ENCODE data around the gene RAD21L1.
"Not testable (repeated sequence)": the region's sequence is repeated elsewhere in the genome, so short reads cannot be mapped to it uniquely, and the experiment has no call there.

The RAD21L1 gene

DNA sequence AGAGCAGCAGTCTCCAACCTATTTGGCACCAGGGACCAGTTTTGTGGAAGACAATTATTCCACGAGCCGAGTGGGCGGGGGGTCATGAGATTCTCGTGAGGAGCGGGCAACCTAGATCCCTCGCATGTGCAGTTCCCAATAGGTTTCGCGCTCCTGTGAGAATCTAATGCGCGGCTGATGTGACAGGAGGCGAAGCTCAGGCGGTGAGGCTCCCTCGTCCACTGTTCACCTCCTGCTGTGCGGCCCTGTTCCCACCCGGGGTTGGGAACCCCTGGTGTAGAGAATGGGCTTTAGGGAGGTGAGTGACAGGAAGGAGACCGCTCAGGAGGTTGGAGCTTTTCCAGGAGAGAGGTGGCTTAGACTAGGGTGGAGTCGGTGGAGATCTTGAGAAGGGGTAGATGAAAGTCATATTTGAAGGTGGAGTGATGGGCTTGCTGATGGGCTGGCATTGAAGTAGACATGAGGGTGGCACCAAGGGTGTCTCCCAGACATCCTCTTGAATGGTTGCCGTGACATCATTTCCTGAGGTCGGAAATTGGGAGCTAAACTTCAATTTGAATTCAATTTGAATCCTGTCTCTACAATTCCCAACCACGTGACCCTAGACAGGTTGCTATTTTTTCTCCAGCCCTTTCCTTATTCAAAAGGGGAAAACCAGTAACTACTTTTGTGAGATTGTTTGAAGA is 1.5 kb upstream of the RAD21L1 start:
- no peak for FAIRE-seq
- DNase-seq (ENCODE audit: insufficient read length, low spot score) = no peak

DNA sequence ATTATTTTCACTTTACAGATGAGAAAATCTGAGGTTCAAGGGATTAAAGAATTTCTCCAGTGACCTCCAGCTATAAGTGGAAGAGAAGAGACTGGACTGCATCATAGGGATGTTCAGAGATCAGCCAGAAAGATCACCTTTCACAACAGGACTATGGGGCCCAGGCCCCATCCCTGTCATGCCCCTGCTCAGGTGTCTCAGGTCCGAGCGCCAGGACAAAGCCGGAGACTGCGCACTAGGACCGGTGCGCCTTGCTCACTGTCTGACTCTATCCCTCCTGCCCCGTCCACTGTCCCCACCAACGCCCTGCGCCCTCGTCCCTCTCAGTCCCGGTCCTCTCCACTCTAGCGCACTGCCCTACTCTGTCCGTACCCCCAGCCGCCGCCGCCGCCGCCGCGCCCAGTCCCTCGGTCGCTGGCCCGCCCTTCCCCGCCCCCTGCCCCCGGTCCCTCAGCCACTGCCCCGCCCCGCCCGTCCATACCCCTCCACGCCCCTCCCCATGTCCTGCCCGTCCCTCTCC is 521 bp upstream of the RAD21L1 start:
- no peak for FAIRE-seq

DNA sequence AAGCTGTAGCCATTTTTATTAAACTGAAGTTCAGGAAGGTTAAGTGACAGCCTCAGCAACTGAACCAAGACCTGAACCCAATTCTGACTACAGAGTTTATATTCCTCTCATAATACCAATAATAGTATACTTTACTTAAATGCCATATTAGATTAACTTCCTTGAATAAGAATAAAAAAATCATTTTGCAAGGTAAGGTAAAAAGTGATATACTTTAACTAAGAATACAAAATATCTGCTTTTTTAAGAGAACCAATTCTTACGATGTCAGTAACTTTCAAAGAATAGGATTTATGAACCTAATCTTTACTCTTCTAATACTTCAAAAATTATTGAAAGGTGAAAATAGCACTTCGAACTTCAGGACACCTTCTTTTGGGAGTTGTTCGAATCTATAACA is 3.7 kb downstream of the RAD21L1 start:
- no peak for FAIRE-seq

More for the DNA sequence above, 521 bp upstream of the RAD21L1 start:
- no peak for DNase-seq (ENCODE audit: insufficient read length, low spot score)

DNA sequence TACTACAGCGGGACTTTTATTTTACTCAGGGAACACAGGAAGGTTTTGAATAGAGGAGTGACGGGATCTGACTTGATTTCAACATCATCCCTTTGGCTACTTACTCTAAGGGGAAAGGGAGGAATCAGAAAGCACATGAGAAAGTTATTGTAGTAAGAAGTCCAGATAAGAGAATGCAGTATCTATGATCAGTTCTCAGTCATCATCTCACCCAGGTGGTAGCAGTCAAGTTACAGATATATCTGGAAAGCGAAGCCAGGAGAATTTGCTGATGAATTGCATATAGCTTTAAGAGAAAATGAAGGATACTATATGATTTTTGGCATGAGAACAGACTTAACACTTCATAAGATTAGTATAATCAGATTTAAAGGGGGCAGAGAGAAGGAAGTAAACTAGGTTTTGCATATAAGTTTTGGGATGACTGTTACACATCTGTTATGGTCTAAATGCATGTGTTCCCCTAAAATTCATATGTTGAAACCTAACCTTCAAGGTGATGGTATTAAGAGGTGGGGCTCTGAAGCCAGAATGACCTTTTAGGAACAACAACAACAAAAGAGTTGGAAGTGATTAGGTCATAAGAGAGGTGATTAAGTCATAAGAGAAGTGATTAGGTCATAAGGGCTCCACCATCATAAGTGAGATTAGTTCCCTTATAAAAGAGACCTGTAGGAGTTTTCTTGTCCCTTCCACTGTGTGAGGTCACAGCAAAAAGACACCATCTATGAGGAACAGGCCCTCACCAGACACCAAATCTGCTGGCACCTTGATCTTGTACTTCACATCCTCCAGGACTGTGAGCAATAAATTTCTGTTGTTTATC is 6.7 kb downstream of the RAD21L1 start:
- DNase-seq (ENCODE audit: insufficient read length, low spot score) = no peak

More for the DNA sequence above, 3.7 kb downstream of the RAD21L1 start:
- no peak for DNase-seq (ENCODE audit: insufficient read length, low spot score)

DNA sequence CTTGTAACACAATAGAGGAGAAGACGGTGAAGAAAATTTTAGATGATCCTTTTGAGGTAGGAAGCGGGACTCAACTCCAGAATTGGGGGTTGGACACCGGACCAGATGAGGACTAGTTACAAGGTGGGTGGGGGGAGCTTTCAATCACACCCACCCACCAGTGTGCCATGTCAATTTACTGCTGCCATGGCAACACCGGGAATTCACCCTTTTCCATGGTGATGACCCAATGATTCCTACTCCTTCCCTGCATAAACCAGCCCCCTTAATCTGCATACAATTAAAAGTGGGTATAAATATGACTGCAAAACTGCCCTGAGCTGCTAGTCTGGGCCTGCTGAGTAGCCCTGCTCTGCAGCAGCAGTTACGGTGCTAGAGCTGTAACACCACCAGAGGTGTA is 14.7 kb downstream of the RAD21L1 start:
- DNase-seq (ENCODE audit: insufficient read length, low spot score) (no peak), FAIRE-seq (no peak)

More for the DNA sequence above, 6.7 kb downstream of the RAD21L1 start:
- FAIRE-seq = no peak

DNA sequence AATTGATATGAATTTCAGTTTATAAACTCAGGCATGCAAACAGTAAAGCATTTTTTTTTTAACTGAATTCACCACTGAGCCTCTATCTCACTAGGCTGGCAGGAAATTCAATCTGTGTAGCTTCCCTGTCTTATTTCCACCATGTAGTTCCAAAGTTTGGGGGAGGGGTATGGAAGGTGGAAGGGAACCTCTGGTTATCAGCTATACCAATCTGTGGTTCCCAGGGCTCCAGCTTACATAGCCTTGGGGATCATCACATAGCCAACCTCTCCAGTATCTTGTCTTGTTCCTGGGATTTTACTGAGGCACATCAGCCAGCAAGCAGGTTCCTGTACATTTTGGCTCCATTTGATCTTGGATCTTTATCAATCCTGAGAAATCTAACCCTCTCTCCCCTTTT is 15.6 kb downstream of the RAD21L1 start:
- no peak for DNase-seq (ENCODE audit: insufficient read length, low spot score)
- FAIRE-seq = no peak

DNA sequence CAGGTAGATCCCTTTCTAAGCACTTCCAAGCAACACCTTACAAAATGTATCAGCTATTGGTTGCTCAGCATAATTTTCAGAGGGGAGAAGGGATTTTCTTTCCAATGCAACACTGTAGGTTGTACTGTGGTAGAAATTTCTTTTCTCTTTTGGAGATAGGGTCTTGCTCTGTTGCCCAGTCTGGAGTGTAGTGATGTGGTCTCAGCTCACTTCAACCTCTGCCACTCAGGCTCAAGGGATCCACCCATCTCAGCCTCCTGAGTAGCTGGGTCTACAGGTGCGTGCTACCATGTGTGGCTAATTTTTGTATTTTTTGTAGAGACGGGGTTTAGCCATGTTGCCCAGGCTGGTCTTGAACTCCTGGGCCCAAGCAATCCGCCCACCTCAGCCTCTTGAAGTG is 16.3 kb downstream of the RAD21L1 start:
- DNase-seq (ENCODE audit: insufficient read length, low spot score) (no peak), FAIRE-seq (no peak)

DNA sequence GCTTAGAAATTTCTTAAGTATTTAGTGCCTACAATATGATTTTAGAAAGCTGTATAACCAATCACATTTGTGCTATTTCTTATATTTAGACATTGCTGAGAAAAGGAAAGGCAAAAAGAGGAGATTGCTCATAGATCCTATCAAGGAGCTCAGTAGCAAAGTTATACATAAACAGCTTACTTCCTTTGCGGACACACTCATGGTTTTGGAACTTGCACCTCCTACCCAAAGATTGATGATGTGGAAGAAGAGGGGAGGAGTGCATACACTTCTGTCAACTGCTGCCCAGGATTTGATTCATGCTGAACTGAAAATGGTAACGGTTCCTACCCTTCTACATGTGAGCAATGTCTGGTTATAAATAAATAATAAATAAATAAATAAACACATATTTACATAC is 16.7 kb downstream of the RAD21L1 start:
- peak; percentile 72 for FAIRE-seq
- no peak for DNase-seq (ENCODE audit: insufficient read length, low spot score)

DNA sequence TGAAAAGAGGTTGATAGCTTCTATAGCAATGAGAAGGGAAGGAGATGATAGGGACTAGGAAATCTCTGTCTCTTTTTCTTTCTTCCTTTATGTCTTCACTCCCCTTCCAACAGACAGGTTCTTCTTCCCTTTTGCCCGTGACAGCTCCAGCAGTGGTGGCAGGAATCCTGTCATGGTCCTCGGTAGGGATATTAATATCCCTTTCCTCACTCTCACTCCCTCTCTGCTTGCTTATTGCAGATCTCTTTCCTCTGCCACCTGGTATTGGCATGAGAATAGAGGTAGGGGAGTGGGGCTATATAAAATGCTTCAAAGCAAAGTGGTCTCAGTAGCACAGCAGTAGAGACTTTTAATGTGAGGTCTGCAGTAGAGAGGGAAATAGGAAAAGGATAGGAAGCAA is 19.7 kb downstream of the RAD21L1 start:
- no peak for FAIRE-seq
- no peak for DNase-seq (ENCODE audit: insufficient read length, low spot score)

DNA sequence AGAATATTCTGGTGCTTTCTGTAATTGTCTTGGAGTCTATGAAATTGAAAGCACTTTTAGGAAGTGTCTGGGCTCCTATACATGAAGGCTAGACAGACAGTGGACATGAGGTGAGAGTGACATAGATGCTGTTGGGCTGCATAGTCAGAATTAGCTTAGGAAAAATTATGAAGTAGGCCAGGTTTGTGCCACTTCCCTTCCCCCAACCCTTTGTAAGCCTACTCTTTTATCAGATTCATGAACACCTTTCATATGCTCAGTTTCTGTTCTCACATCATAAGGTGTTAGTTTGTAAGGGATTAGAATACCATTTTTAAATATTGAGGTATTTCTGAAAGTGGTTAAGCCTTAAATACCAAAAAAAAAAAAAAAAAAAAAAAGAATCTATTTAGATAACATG is 21.8 kb downstream of the RAD21L1 start:
- no peak for DNase-seq (ENCODE audit: insufficient read length, low spot score)
- FAIRE-seq = no peak

DNA sequence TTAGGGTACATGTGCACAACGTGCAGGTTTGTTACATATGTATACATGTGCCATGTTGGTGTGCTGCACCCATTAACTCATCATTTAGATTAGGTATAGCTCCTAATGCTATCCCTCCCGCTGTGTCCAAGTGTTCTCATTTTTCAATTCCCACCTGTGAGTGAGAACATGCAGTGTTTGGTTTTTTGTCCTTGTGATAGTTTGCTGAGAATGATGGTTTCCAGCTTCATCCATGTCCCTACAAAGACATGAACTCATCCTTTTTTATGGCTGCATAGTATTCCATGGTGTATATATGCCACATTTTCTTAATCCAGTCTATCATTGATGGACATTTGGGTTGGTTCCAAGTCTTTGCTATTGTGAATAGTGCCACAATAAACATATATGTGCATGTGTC is 24.4 kb downstream of the RAD21L1 start:
- FAIRE-seq; DNase-seq (ENCODE audit: insufficient read length, low spot score): not testable (repeated sequence)

DNA sequence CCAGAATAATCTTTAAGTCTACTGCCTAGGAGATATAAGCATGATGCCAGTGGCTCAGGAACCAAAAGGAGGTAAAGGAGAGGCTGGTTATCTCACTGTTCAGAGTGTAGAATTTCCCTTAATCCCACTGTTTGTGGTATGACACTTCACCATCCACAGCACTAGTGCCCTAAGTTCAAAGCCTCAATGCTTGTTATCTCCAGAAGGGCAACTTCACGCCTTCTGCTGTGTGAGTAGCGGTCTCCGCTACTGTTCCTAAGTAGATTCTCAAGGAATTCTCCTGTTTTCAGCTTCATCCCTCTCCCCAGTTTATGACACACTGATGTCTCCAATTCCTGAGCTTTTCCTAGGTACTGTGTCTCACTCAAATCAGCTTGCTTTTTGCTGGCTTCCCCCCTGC is 26.6 kb downstream of the RAD21L1 start:
- no peak for FAIRE-seq

DNA sequence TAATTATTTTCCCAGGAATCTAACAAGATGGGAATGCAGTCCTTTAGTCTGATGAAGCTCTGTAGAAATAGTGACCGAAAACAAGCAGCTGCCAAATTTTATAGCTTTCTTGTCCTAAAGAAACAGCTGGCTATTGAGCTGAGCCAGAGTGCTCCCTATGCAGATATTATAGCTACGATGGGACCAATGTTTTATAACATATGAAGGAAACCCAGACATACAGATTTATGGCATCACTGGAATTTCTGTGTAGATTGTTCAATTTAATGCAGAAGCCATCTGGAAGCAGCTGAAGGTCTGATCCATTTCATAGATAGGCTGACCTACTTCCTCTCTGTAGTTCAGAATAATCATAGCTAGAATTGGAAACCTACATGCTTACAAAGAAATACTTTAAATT is 28.4 kb downstream of the RAD21L1 start:
- FAIRE-seq (no peak), DNase-seq (ENCODE audit: insufficient read length, low spot score) (no peak)

More for the DNA sequence above, 26.6 kb downstream of the RAD21L1 start:
- no peak for DNase-seq (ENCODE audit: insufficient read length, low spot score)

DNA sequence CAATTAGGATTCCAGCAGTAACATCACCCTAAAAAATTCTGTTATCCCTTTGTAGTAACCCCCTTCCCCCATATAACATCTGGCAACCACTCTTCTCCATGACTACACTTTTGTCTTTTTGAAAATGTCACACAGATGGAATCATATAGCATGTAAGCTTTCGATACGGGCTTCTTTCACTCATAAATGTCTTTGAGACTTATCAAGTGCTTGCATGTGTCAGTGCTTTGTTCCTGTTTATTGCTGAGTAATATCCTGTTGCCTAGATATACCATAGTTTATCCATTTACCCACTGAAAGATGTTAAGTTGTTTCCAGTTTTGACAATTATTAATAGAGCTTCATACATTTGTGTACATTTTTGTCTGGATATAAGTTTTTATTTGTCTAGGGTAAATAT is 29.8 kb downstream of the RAD21L1 start:
- FAIRE-seq = no peak
- no peak for DNase-seq (ENCODE audit: insufficient read length, low spot score)

DNA sequence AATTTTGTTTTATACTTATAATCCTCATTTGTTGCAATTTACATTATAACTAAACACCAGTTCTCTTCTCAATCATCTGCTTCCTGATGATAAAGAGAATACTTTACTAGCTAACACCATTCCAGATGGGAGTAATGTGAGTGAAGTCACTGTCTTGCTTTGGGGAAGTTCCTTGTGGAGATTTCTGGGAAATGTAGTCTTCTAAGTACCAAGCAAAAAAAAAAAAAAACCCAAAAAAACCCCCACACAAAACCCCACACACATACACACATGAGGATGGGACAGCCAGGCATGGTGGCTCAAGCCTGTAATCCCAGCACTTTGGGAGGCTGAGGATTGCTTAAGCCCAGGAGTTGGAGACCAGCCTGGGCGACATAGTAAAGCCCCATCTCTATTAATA is 38.0 kb downstream of the RAD21L1 start:
- no peak for DNase-seq (ENCODE audit: insufficient read length, low spot score)

DNA sequence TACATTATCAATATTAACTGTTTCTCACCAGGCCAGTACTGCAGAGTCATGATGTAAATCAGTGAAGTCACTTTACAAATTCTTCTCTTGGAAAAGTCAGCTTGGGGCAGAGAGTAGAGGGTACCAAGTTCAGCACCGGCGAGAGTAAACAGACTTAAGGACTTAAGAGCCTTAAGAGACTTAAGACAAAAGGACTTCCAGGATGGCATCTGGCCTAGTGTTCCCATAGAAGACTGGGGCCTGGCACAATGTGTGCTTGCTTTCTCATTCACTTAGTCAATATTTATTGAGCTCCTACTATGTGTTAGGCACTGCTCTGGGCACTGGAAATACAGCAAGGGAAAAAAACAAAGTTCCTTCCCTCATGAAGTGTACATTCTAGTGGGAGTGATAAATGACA is 38.9 kb downstream of the RAD21L1 start:
- no peak for FAIRE-seq
- no peak for DNase-seq (ENCODE audit: insufficient read length, low spot score)

More for the DNA sequence above, 38.0 kb downstream of the RAD21L1 start:
- no peak for FAIRE-seq

DNA sequence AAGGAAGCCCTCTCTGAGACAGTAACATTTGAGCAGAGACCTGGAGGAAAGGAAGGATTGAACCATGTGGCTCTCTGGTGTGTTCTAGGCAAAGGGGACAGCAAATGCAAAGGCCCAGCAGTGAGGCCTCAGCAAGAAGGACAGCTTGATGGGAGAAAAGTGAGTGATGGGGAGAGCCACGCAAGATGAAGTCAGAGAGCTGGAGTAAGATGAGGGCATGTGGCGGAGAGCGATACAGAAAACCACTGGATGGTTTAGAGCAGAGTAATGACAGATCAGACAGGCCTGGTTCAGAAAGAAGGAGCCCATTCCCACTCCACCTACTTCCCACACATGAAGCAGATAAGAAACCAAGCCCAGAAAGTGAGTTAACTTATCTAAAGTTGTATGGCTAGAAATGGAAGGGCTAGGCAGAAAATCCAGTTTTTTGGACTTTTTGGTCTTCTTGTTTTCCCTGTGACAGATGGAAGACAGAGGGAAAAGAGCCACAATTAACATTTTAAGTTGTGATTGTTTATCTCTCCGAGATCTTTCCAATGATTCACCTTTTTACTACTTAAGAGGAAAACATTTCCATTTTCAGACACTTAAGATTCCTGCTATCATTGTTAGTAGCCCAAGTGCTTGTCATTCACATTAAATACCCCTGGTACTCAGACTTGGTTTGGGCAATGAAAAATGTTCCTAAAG is 39.5 kb downstream of the RAD21L1 start:
- no peak for DNase-seq (ENCODE audit: insufficient read length, low spot score)
- no peak for FAIRE-seq

DNA sequence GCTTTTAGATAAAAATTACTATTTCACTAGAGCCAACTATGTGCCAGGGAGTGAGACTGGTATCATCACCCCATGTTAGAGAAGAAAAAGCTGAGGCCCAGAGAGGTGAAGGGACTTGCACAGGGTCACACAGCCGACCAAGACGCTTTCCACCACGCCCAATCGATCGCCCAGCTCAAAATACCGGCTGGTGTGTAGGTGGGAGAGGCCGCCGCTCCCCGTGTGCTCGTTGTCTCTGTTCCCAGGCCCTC is 40.0 kb downstream of the RAD21L1 start:
- DNase-seq (ENCODE audit: insufficient read length, low spot score) (no peak), FAIRE-seq (no peak)

DNA sequence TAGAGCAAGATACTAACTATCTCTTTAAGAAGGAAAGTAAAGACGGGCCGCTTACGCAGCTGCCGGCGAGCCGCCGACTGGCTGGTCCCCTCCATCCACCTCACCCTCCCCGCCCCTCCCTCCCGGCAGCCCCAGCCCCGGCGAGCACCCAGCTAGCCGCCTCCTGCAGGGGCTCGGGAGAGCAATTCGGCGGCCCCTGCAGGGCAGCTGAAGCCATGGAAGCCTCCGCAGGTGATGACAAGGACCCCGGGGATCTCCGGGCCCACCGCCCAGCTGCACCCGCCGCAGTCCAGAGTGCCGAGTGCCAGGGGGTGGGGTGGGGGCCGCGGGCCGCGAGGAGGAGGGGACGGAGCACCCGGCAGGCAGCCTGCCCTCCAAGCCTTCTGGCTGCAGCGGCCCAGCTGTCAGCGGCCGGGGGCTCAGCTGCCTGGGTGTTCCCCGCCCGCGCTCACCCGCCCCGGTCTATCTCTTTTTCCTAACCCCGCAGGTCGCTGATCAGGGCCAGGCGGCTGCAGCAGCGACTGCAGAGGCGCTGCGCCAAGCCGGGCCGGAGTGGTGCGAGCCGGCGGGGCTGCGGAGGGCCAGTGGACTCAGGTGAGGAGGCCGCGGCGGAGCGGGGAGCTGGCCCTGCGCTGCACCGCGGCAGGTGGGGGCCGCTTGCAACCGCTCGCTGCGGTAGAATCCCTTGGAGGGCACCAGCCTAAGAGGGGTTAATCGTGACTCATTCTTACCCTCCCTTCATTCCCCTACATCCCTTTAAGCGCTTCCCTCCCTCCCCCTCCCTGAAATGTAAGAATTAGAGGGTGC is 40.5 kb downstream of the RAD21L1 start, which contains the start of gene SNPH:
TSS of gene SNPH (plus strand) at position 128 of the 807 bp plus-strand sequence. CDS start 29,946 bp downstream, outside the sequence.
- DNase-seq (ENCODE audit: insufficient read length, low spot score) = peak; percentile 22
- no peak for FAIRE-seq

DNA sequence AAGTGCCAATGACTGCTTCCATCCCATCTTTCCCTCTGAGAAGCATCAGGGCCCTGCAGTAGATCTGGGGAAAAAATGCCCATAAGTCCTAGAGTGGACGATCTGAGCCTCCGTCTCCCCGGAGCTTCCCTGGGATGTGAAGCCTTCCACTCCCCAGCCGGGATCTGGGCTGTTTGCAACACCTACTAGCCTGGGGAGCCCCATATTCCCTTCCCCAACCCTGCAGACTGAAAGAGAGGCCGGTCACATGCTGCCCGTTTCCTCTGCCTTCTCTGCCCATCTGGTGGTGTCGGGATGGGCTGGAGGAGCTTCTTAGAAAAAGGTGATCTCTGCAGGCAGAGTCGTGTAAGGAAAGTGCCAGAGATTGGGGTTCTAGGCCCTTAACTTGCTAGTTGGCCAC is 41.3 kb downstream of the RAD21L1 start:
- no peak for DNase-seq (ENCODE audit: insufficient read length, low spot score)
- no peak for FAIRE-seq
